ENCODE data around the gene CADPS2. TPM values are rescaled to one million over a fixed set of nuclear protein-coding genes. Genes with fewer than 3 reads are reported as not detected.

The CADPS2 gene
- total RNA-seq = 25.3 and 29.1 TPM in 2 replicates

DNA sequence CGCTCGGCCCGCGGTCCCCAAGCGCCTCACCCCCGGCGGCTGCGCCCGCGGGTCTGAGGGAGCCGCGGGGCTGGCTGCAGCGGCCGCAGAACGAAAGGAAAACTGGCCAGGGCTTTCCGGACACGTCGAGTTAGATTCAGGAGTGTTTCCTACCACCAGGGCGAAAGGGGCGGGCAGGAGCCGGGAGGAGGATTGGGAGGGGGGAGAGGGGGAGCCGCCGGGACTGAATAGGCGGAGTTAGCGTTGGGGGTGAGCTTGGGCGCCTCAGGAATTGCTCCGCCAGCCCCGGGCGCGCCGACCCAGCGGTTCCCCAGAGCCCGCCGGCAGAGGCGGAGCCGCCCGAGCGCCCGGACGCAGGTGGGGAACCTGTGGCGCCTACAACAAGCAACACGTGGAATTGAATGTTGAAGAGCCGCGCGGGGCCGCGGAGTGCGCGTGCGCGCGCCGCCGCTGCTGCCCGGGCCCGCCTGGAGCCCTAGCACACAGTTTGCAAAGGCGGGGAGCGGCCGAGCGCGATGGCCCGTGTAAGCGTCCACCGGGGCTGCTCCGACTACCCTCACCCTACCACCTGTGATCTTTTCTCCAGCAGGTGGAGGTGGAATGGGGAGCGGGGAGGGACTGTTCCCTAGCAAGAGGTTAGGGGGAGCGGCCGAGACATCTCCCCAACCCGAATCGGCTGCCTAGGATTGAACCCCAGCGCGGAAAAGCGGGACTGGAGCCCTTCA lies at the start of gene CADPS2:
TSS of gene CADPS2 (minus strand) at position 104 of the 725 bp plus-strand sequence. CDS start 123 bp downstream, outside the sequence.

DNA sequence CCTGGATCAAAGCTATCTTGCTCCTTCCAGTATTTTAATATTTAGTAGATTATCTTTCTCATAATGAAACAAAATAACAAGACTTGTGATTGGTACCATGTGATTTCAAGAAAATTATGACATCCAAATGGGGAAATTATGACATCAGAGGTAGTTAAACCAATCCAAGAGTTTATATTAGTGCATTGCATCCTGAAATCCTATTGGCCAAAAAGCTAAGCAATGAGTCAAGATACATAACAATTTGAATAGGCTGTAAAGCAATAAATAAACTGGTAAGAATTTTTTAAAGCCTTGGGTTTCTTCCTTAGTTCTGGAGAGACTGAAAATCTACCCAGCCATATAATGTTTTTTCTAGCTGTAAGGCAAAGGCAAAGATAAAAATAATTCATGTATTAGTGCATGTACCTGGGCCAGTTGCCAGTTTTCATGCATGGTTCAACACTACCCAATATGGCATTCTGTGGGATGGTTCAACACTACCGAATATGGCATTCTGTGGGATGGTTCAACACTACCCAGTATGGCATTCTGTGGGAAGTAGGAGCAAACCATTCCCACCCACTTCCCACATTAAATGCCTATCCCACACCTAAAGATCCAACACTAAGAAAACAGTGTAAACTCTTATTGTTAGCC lies 183.3 kb downstream of the CADPS2 start, which contains the start of gene RNF148:
TSS of gene RNF148 (minus strand) at position 51 of the 639 bp plus-strand sequence. CDS start 172 bp downstream, outside the sequence.

DNA sequence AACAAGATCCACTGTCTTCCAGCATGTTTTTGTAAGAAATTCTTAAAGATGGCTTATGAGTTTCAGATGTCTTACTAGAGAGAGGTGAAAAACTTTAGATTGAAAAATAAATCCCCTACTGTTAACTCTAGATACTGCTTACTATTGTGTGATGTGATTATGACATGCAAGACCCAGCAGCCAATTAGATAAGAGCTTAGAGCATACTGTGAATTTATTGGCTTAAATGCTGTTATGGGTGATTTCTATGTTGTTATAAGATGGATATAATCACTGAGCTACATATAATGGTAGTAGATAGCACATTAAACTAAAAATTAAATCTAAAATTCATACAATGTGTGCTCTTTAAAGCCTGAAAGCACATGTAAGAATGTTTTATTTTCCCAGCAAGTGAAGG lies 187.2 kb downstream of the CADPS2 start, which contains the start of gene RNF133:
TSS of gene RNF133 (minus strand) at position 101 of the 400 bp plus-strand sequence. CDS start 199 bp downstream, outside the sequence.

DNA sequence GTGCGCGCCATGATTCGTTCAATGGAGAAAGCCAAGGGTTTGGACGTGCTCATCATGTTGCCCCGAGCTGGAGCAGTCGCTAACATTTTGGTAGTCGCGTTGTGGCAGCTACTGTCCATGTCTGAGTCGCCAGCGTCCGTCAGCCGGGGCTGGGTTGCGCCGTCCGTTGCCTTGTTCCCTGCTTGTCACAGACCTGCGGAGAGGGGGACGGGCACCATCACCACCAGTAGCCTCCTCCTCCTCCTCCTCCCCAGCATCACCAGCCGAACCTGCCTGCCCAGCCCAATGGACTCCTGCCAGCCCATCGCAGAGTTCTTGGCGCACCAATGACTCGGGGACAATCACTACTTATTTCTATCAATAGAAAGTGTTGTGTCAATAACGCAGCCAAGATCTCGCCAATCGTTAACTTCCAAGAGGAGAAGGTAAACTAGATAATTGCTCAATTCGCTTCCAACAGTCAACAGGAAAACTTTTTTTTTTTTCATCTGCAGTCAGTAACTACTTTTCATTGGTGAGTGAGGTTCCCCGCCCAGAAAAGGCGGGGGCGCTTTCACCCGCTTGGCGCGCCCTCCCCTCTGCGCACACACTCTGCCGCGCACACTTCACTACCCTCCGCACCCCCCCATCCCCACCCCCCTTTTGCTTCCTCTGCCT lies 581.8 kb downstream of the CADPS2 start, which contains the start of gene FEZF1:
TSS of gene FEZF1 (minus strand) at position 432 of the 657 bp plus-strand sequence. CDS start at position 119, 313 bp downstream.

Other genes with a start within 250 kb of the CADPS2 start
- 0.33 and 0.73 TPM in 2 replicates for gene RNF133, start 187.3 kb downstream of the CADPS2 start, total RNA-seq
- 0.33 and 1.3 TPM in 2 replicates for gene RNF148, start 183.5 kb downstream of the CADPS2 start, total RNA-seq
- gene TAS2R16, start 109.2 kb upstream of the CADPS2 start, total RNA-seq = not detected in 2 replicates